Activated CD4-positive, CD25-positive, alpha-beta regulatory T cell (primary cell): ENCODE results near the gene HIVEP2.

Experiments used
- DNase-seq, 4 experiments: peaks; one replicate each; lab custom pipeline; 2025; lab: John Stamatoyannopoulos, UW

Gene HIVEP2

DNA sequence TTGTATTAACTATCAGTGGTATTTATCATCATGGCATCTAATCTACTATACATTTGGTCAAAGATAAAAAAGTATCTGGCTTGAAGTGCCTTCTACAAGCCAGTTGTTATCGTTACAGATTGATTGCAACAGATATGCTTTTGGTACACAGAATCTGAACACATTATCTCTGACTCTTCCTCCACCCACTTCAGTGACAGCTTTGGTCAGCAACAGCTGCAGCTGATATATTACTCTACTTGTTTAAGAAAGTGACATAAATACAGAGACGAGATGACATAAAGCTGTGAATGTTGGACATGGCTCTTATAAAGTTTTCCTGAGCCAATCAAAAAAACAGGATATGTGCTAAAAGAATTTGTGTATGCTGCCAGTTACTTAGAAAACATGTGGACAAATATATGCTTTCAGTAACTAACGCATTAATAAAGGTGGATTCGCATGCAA, 77.6 kb downstream of the HIVEP2 start:
- DNase-seq = no peak

DNA sequence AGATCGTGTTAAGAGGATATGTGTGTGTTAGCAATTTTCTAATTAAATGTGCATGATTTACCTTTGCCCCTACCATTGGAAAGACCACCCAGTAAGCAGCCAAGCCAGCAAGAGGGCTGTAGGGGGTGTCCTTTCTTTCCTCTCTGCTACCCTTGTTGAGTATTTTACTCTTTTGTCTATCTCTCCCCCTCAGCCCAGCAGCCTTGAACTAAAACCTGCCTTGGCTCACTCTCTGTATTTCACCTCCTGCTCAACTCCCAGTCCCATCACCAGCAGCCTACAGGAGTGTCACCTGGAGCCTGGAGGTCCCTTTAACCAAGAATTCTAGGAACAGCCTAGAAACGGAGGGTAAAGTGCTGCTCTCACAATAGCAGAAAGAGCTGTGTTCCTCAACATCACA, 81.0 kb downstream of the HIVEP2 start:
- DNase-seq = no peak

DNA sequence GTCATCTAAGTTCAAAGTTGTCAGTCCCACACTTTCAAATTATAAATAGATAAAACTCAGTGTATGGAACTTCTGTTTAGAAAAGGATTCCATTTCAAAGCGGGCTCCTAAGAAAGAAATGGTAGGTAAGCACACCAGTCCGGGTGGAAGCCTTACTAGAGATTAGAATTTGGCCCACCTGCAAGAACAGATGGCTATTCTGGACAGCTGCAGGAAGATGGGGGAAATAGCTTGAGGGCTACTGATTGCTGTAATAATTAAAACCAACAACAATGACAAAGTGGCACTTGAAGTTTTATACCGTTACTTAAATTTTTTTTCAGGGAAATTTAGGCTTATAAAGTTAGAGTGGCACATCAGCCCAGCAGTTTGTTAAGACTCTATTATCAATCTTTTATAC, 83.3 kb downstream of the HIVEP2 start:
- DNase-seq = no peak

DNA sequence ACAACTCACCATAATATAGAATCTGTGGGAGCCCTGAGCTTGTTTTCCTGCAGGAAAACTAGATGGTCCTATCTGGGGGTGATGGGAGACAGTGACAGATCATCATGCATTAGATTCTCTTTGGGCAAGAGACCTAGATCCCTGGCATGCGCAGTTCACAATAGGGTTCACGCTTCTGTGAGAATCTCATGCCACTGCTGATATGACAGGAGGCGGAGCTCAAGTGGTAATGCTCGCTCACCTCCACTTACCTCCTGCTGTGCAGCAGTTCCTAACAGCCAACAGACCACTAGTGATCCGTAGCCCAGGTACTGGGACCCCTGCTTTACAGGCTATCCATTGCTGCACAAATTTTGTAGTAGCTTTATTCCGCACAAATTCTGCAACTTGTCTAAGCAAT, 84.5 kb downstream of the HIVEP2 start:
- no peak for DNase-seq

DNA sequence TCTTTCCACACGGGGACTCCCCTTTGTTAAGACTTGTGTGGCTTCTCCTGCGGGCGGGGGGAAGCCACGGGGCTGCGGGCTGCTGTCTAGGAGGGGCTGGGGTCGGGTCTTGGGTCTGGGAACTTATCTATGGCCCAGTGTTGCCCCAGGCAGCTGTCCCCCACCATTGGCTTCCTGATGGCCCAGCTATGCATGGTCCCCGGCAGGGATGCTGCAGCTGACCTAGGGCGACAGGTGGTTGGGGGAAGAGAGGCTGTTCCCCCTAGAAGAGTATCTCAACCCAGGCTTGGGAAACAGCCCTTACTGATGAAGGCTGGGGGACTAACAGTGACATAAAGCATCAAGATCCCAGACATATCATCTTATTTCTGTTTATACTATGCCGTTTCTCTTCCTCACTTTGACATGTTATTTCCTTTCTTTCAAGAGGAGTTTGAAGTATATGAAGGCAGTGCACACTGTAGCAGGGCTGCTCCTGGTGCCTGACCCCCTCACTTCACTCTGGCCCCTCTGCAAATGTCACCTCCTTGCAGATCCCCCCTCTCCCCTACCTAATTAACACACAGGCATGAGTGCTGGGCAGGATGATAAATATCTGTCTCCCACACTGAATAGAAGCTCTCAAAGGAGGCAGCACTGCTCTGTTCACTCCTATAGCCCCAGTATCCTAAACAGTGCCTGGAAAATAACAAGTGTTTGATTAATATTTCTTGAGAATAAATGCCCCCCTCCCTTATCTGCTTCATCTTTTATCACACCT, 87.0 kb downstream of the HIVEP2 start:
- no peak for DNase-seq

DNA sequence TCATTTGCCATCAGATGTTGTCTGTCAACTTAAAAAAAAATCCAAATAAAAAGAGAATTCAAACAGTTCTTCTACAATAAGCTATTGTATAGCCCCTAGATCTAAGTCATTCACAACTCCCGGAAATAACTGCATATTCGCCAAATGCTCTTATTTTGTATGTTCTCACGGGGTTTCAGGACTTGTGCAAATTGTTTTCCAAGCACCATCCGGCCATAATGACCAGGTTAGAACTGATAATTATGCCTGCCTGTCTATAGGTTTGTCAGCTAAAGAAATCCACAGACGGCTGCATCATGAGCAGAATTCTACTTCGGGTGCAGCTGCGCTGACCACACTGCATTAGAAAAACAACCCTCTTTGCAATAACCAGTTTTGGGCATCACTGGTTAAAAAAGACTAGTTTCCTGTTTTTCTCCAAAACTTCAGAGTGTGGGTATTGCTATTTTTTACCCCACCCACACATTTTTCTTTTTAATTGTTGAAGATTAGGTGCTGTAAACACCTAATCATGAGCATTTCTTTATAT, 87.7 kb downstream of the HIVEP2 start:
- DNase-seq = peak in 1 of 4 experiments; percentile 14

DNA sequence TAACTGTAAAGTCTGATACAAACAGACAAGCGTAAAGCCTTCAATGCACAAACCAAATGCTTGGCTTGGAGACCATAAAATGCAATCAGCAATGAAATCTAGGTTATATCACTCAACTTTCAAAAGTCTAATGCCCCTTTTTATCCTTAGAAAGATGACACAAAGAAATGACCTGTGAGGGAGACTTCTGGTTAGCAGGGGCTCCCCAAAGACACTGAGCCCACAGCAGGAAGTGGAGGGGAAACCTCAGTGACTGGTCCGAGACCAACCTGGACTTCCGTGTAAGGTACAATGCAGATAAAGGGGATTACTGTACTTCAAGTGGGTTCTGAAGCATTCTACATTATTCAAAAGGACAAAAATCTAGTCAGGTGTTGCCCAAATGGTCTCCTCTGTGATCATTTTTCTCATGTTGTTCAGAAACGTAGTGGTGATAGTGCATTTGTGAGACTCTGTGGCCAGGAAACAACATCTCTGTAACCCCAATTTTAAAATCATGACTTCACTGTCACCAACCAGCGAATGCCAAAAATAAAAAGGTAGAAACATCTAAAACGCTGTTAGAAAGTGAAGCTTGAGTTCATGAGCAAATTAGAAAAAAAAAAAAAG, 88.2 kb downstream of the HIVEP2 start:
- DNase-seq = peak in 1 of 4 experiments; percentile 3

DNA sequence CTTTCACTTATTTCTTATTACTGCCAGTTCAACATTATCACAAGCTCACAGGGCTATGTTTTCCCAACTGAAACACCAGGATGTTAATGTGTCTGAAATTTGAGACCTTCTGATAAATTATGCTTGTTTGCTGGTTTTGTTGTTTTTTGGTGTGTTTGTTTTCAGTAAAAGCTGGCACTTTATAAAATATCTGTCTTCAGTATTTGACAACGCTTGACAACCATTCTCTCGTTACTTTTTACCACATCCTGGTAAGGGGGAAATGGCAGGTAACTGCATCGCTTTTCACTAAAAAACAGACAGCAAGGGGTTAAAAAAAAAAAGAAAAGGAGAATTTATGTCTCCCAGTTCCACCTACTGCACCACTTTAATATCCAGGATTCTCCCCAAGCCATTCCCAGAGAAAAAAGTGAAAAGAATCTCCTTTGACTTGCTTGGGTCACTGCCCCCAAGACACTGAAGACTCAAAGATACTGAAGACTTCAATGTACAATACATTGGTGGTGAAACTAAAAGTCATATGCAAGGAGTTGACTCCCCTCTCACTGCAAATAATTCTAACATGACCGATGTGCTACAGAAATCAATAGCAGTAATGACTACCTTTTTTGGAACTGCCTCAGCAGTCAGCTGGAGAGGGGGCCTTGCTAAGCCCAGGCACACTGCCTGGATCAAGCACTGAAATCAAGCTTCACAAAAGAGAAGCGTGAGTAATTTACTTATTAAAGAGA, 88.9 kb downstream of the HIVEP2 start:
- DNase-seq = no peak

DNA sequence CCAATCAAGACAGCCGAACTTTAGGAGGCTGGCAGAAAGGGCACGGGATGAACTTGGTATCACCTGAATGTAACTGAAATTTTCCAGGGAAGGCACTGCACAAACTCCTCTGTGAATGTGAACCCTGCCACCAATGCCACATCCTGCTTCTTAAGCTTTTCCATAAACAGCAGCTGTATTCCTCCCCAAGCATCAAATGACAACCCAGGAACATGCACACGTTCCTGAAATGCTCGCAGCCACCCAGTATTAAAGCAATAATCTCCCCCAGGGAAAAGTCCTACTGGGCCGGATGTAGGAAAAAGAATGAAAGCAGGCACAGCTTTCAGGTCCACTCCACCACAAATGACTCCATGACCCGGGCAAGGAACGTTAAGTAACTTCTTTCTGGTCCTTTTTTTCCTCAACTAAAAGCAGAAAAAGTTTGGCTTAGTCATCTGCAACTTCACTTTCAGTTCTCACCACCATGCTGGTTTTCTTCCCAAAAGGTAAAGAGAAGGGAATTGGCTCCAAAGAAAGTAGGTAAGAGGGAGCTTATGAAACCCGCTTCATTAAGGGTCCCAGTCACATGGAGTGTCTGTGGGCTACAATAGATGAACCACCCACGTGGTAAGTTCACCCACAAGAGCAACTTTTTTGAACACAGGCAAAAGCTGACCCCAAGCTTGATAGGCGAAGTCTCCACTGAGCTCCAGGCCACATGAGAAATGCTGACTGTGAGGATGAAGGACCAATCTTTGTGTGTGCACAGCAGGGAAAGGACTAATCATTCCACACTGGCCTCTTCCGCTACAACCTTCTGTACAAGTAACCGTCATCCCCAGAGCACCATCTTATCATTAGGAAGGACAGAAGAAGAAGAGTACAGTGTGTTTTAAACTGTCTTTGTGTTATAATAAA, 90.1 kb downstream of the HIVEP2 start:
- no peak for DNase-seq

DNA sequence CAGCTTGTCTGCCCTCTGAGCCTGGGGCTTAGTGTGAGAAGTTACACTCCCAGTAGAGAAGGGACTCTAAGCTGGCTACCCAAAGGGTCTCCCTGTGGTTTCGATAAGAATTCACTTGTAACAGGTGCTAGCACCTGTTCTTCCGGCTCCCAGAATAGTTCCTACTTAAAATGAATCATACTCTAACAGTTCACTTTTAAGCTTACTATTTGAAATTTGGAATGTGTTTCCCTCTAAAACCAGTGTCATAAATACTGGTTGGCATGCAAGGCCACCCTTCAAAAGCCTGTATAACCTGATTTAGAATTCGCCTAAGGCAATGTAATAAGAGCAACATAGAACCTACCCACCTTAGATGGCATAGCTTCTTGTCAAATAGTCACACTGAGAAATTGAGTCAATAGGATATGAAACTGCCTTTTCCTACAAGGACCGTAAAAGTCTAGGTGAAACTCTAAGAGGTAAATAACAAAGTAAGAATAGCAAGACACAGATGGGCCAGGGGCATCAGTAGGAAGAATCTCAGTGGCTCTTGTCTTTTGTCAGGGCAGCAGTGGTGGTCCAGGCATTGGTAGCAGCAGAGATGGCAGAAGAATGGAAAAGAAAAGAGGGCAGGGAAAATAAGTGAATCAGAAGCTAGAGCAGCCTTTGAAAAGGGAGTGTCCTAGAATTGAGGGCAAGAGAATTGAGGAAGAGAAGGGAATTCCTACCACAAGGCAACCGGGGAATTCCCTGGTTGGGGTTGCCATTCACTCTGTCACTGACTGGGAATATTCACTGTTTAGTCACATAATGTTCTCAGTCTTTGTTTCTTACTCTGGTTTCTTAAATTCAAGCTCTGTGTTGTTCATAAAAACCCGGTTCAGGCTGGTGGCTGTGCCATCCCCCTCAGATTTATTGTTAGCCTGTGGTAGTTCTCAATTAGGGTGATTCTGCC, 91.5 kb downstream of the HIVEP2 start:
- no peak for DNase-seq

DNA sequence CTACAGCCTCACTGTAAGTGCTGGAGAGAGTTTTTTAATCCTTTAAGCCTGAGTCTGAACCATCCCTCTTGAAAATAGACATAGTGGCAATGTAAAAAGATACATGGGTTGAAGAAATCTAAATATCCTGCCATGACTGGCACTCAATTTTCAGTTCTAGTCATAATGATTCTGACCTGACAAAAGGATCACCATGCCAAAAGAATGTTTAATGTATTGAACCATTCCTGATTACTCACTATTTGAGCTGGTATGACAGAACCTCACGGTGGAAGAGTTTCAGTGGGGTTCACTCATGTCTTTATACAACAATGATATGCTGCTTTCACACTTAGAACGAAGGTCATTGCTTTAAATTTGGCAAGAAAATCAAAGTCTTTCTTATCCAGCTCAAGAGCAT, 93.4 kb downstream of the HIVEP2 start:
- no peak for DNase-seq

DNA sequence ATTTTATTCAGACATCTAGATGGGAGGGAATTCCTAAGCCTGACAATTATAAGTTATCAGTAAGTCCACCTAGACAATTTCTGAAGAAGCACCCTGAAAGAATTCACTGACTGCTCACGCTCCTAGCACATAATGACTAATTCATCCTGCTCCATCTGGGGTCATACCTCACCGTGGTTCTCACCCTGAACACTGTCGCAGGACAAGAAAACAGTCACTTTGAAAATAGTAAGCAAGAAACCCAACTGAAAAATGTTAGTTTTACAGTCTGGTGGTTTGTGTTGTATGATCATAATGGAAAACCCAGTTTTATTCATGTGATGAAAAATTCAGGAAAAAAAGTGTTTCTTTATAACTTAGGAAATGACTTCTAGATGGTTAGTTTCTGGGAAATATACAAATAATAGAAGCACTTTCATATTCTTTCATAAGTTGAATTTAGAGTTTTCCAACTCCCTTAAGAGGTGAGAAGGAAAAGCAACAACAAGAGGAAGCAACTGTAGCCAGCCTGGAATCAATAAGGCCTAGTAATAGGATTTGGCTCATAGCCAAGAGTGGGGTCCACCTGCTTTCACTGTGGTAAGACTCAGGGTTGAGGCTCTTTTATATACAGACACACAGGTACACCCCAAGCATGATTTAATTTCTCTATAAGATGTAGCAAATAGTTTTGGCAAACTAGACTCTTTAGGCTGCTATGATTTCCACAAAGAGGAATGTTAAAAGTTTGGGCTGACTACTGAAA, 94.1 kb downstream of the HIVEP2 start:
- DNase-seq = no peak

DNA sequence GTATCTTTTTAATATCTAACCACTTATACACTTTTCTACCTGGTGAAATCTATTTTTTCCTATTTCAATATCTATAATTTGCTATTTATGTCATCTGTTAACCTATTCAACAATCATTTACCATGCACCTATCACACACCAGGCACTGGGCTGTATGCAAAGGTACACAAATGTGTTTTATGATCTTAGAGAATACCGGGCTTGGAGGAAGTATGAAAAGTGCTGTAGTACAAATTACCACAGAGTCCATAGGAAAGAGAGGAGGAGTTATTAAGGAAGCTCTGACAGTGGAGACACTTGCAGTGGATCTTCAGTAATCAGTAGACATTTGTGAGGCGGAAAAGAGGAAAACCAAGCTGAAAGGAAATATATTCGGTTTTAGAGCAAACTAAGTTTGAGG, 96.0 kb downstream of the HIVEP2 start:
- DNase-seq = no peak

DNA sequence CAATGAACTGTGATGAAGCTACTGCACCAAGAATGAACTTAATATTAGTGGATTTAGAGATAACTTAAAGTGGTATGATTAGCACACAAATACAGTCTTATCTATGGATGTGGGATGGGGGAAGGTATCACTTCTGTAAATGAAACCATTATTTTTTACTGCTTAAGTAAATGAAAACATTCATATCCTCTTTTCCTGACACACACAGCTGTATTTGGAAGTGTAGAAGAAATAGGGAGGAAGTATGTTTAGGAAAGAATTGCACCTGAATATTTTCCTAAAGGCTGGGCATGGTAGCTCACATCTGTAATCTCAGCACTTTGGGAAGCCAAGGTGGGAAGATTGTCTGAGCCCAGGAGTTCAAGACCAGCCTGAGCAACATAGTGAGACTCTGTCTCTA, 96.8 kb downstream of the HIVEP2 start:
- no peak for DNase-seq

DNA sequence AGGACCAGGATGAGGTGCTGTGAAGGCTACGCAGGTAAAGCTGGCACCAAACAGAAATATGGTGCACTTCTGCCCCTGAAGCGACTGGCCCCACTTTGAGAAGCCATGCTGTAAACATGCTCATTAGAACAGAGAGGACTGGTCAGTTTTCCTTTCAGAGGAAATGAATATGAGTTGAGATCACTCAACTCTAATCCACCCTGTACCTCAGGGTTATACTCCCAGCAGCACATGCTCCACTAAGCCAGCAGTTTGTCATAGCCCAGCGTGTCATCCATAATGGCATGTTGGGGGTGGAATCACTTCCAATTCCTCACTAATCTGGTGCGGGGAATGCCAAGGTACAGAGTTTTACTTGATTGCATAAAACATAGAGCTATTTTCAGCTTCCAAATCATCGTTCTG, 98.1 kb downstream of the HIVEP2 start:
- no peak for DNase-seq

DNA sequence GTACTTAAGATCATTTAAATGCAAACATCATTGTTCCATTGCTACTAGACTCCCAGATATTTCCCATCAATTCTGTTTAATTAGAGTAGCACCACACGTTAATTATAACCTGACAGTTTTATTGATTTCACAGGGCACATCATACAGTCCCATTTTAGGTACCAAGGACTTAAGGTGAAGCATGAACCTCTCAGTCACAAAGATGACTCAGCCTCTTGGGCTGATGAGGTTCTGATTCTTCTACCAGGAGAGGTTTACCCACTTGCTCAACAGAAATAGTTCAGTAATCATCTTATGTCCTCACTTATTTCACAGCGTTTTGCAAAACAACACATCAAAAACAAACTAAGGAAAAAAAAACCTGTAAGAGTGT, 98.5 kb downstream of the HIVEP2 start:
- DNase-seq = no peak

DNA sequence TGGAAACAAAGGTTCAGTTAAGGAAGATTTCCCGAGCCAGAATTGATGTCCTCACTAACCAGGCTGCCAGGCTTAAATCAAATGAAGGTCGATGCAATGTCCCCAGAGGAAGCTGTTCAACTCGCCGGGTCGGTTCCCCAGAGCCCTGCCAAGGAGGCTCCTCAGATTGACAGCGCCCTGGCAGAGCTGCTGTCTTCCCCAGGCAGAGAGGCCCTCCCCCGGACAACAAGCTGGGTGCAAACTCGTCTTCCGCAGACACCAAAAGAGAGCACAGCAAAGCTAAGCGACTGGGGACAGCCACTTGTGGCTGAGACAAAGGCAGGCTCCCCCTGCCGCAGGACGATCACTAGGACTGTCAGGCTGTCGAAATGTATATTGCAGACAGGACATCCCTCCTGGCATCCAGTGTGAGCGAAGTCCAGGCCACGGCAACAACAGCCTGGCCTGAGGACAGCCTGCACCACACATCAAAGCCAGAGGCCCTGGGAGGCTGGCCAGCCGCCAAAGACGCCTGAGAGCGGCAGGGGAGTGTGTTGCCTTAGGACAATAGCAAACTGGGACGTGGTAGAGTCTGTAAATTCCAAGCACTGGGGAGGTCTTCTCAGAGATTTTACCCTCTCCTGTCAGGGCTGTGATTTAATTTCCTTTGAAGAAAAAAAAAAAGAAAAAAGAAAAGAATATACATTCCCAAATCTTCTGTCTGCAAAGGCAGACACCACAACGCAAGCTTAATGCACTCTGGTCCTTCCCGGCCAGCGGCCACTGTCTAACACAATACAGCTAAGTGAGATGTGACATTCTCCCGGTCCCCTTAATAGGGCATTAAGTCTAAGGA, 99.1 kb downstream of the HIVEP2 start:
- peak in 2 of 4 experiments; percentile 32 to 58 for DNase-seq

DNA sequence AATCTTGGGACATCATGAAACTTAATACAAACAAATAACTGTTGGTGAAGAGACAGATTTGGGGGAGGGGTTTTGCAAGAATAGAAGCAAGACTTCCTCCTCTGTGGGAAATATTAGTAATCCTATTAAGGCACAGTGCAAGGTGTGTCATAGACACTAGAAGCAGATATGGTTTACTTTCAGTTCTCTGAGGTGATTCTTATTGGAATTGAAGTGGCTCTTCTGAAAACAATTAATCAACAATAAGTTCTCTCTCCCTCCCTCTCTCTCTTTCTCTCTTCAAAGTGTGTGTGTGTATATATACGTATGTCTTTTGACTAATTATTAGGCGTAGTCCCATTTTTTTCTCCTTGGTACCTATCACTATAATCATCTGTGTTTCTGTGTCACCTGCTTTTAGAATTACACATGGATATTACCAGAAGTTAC, 99.8 kb downstream of the HIVEP2 start:
- DNase-seq = no peak
